GM12801 (cell line): Measurements from ENCODE around the gene NT5C2.

Source experiments
- TF ChIP-seq, protein P1 (sequence below): IDR thresholded peaks from one replicate; pipeline ENCODE4 v1.5.1; 2011; ENCODE audit warnings: control low read depth; ENCODE audit not compliant: insufficient read length; ENCODE audit errors: extremely low read depth

NT5C2 gene

GRCh38 chr10:103067956-103068355, 125.1 kb downstream of the NT5C2 start:
- TF ChIP-seq, protein P1, sequence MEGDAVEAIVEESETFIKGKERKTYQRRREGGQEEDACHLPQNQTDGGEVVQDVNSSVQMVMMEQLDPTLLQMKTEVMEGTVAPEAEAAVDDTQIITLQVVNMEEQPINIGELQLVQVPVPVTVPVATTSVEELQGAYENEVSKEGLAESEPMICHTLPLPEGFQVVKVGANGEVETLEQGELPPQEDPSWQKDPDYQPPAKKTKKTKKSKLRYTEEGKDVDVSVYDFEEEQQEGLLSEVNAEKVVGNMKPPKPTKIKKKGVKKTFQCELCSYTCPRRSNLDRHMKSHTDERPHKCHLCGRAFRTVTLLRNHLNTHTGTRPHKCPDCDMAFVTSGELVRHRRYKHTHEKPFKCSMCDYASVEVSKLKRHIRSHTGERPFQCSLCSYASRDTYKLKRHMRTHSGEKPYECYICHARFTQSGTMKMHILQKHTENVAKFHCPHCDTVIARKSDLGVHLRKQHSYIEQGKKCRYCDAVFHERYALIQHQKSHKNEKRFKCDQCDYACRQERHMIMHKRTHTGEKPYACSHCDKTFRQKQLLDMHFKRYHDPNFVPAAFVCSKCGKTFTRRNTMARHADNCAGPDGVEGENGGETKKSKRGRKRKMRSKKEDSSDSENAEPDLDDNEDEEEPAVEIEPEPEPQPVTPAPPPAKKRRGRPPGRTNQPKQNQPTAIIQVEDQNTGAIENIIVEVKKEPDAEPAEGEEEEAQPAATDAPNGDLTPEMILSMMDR, result no peak

DNA sequence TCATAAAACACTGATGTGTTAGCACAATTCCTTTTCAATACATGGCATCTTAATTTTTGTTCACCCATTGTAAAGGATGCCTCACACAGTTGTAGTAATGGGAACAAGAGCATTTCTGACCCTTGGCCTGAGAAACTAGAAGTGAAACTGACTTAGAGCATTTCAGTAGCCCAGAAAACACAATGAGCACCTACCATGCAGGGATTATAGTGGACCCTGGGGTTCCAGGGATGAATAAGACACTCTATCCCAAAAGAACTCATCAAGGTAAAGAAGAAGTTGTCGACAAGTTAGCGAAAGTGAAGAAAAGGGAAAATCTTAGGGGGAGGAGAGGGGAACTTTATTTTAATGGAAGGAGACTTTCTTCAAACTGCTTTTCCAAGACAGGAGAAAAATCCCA, 125.6 kb downstream of the NT5C2 start:
- TF ChIP-seq, protein P1, result no peak

GRCh38 chr10:103066141-103067098, 126.7 kb downstream of the NT5C2 start:
- TF ChIP-seq, protein P1, result no peak

DNA sequence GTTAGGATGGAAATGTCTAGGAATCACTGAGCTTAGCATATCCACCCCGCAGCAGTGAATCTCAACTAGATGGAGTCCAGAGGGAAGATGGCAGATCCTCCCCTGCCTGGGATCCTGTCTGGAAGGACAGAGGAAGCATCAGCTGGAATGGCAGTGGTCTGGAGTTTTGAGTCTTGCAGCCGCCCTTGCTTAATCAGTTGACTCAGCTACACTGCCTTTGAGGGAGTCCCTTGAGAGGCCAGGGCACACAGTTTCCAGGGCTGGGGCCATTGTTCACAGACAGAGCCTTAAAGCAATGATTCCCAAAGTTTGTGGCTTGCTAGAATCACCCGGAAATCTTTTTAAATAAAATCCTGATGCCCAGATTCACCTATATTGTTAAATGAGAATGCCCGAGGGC, 128.1 kb downstream of the NT5C2 start:
- TF ChIP-seq, protein P1, result no peak

DNA sequence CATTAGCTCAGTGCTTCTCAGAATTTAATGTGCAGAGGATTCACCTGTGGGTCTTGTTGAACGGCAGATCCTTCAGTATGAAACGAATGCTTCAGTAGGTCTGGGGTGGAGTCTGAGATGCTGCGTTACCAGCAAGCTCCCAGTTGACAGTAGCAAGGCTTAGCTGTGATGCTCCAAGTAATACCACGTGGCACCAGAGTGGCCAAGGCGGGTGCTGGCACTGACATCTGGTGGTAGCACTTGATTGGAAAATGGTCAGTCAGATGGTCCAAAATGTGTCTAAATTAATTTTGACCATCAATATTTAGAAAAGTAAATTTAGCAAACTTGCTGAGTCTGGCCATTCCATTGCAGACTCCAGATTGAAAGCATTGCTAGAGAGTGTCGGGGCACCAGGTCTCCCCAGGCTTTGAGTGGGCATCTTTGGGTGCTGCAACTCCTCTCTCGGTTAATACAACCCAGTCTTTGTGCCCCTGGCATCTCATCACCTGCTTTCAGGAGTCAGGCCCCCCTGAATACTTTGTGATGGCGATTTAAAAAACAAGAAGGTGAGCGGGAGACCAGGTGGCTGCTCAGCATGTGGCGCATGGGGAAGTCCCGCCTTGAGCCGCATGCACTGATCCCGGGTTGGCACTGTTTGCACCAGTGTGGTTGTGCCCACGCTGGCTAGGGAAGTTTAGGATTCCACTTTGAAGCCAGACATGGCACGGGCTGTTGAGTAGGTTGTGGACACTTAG, 130.1 kb downstream of the NT5C2 start:
- TF ChIP-seq, protein P1, result no peak

DNA sequence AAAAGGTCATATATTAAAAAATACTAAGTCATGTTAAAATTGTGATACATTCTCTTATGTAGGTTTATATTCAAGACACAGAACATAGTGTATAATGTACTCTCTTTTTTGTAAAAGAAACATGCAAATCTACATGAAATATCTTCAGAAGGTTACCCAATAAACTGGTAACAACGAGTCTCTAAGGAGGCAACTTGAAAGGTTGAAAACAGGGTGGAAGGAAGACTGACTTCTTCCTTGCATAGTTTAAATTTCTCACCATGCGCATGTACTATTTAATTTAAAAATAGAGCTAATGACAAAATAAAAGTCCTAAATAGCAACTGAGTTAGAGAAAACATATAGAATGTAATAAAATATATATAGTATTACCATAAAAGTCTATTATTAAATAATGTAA, 132.5 kb downstream of the NT5C2 start:
- TF ChIP-seq, protein P1, result no peak

GRCh38 chr10:103058034-103058433, 135.0 kb downstream of the NT5C2 start:
- TF ChIP-seq, protein P1, result no peak
